Heart right ventricle (tissue), 16 donors: ENCODE measurements around the gene ZSWIM5. TPM values are rescaled to one million over a fixed set of nuclear protein-coding genes. Genes with fewer than 3 reads are reported as not detected.

ENCODE experiments used
- ATAC-seq, 8 donors: fragments of 200-7000 bp; cut with Tn5 transposase; one replicate each; pipeline ENCODE4 v1.9.1; 2020; ENCODE audit warnings: mild to moderate bottlenecking in 8 of 8, moderate library complexity in 8 of 8, moderate number of reproducible peaks in 1 of 8
- DNase-seq, 2 donors: peaks; one replicate each; pipeline ENCODE4 v3.0.0-alpha.2; 2020
- H3K27ac ChIP-seq, 10 donors: fragments of 200-600 bp; sonication (generic) in 2 of 10; one replicate each; pipeline versions ENCODE4 v1.5.0 to v1.8.0; 2020 to 2022; ENCODE audit warnings: mild to moderate bottlenecking in 3 of 10
- H3K27me3 ChIP-seq, 7 donors: fragments of 200-600 bp; one replicate each; pipeline ENCODE4 v1.8.0; 2021 to 2022; ENCODE audit warnings: mild to moderate bottlenecking in 2 of 7
- H3K36me3 ChIP-seq, 9 donors: fragments of 200-600 bp; sonication (generic) in 1 of 9; one replicate each; pipeline versions ENCODE4 v1.5.0 to v1.8.0; 2020 to 2022; ENCODE audit warnings: mild to moderate bottlenecking in 2 of 9
- H3K4me1 ChIP-seq, 9 donors: fragments of 200-600 bp; sonication (generic) in 1 of 9; one replicate each; pipeline versions ENCODE4 v1.5.0 to v1.8.0; 2020 to 2022; ENCODE audit warnings: mild to moderate bottlenecking in 4 of 9
- H3K4me3 ChIP-seq, 10 donors: fragments of 200-600 bp; sonication (generic) in 2 of 10; one replicate each; pipeline versions ENCODE4 v1.5.0 to v1.8.0; 2020 to 2022; ENCODE audit warnings: mild to moderate bottlenecking in 7 of 10, moderate library complexity in 2 of 10
- H3K9me3 ChIP-seq, 11 donors: fragments of 200-600 bp in 10 of 11; sonication (generic) in 2 of 11; one replicate each; pipeline versions ENCODE4 v1.5.0 to v1.8.0; 2013 to 2022; ENCODE audit warnings: mild to moderate bottlenecking in 2 of 11, control low read depth in 1 of 11, moderate library complexity in 1 of 11
- WGBS, 2 donors: extraction: QIAGEN DNeasy Blood & Tissue Kit; methylation state at CpG; one replicate each; pipeline ENCODE4 v1.1.7; 2013; ENCODE audit warnings: inconsistent platforms in 1 of 2; 5-methylcytosine and 5-hydroxymethylcytosine counted together
- intact Hi-C, 10 donors: fragments of 100-400 bp; cut with DNase I; formaldehyde crosslinking; loops; one replicate each; pipeline versions ENCODE4 v1.11.1 to v1.14.2; 2022
- polyA plus RNA-seq, 2 donors: library from polyadenylated mRNA; stranded (reverse); fragments of 200-250 nt; gene quantifications; one replicate each; pipeline ENCODE4 v1.2.3, GENCODE V29; 2013
- total RNA-seq, 10 donors: library from RNA; stranded (reverse); fragmentation: NEBNext Ultra II Directional in 3 of 10; extraction: Animal tissue kit (Norgen Biotek cat#: 25700) in 3 of 10; gene quantifications; one replicate each; pipeline versions ENCODE4 v1.2.1 to v1.2.4, GENCODE V29; 2021 to 2023
- TF ChIP-seq, protein P1 (sequence below), 9 donors: fragments of 200-600 bp; sonication (generic) in 2 of 9; IDR thresholded peaks; one replicate each; pipeline versions ENCODE4 v1.5.0 to v1.8.0; 2021 to 2022; ENCODE audit warnings: antibody characterized with exemption in 9 of 9, mild to moderate bottlenecking in 5 of 9, moderate library complexity in 1 of 9
- donor health status: Arrhythmogenic right ventricular cardiomyopathy.
- donor health status: ischemic (EF 13 %, LVEDD 7.1; RV severe dilation, severe dysfunction).
- donor health status: healthy with polysubstance abuse.
- donor health status: DM: no; HTN: yes; CAD: no.
- donor health status: DM: no; HTN: no; CAD: no.
- donor health status: ischemic (EF 25% LVEDD 6.9; RV normal size, moderate dysfunction).
- donor health status: ischemic (EF 25% LVEDD 5.7; RV mildly dilated, moderate dysfunction).
- donor health status: healthy.
- donor health status: DM: yes; HTN: yes; CAD: no.
- donor health status: Ischemic cardiomyopathy.
- donor health status: ischemic (EF 35%, LVEDD 5.7; RV mildly dilated, moderate dysfunction).
- donor health status: nonischemic (EF 11% LVEDD 7.7; RV severe dilation, severe dysfunction).
- donor health status: DM: yes; HTN: yes; CAD: no.
- donor health status: PGD.
- donor health status: ischemic (EF 29% LVEDD 5.4; RV normal size, mild dysfunction).
- donor health status: nonischemic (EF 23%, LVEDD 6.1; RV moderate dilation, normal function).

ZSWIM5 gene
- total and polyA plus RNA-seq, 12 donors: 0.22 to 1.7 (median 0.77) TPM

DNA sequence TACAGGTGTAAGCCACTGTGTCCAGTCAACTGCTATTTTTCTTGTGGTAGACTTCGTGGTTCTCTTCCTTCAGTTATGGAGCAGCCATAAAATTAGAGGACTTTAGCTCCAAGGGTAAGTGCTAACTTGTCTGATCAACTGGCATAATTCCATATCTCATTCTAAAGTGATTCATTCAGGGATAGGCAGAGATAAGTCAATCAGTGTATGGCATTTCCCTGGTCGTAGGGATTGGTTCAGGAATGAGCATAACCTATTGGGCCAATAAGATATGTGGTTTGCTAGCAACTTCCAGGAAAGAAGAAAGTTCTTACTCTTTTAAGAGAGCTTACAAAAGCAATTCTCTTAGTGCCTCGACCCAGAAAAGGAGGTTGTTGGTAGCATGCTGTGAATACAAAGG is 4.7 kb upstream of the ZSWIM5 start:
- H3K4me1 ChIP-seq: peaks cover 0 to 10% (median 8%) of the 10 kb centered on the region in 9 donors
- TF ChIP-seq, protein P1, sequence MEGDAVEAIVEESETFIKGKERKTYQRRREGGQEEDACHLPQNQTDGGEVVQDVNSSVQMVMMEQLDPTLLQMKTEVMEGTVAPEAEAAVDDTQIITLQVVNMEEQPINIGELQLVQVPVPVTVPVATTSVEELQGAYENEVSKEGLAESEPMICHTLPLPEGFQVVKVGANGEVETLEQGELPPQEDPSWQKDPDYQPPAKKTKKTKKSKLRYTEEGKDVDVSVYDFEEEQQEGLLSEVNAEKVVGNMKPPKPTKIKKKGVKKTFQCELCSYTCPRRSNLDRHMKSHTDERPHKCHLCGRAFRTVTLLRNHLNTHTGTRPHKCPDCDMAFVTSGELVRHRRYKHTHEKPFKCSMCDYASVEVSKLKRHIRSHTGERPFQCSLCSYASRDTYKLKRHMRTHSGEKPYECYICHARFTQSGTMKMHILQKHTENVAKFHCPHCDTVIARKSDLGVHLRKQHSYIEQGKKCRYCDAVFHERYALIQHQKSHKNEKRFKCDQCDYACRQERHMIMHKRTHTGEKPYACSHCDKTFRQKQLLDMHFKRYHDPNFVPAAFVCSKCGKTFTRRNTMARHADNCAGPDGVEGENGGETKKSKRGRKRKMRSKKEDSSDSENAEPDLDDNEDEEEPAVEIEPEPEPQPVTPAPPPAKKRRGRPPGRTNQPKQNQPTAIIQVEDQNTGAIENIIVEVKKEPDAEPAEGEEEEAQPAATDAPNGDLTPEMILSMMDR (IDR thresholded peaks at IDR 0.05): no peak
- ATAC-seq (no peak), DNase-seq (no peak)
- H3K27ac ChIP-seq: no peak overlapping the region
- H3K36me3 ChIP-seq: no peaks in the 10 kb centered on the region
- peaks cover 0 to 40% (median 6%) of the 10 kb centered on the region in 7 donors for H3K27me3 ChIP-seq
- intact Hi-C loops: no loop called here
- no peak overlapping the region for H3K4me3 ChIP-seq
- 64 to 65% methylated on average over 3 of the region's 3 CpGs for whole genome bisulfite sequencing, 2 donors
- H3K9me3 ChIP-seq: no peaks in the 10 kb centered on the region

DNA sequence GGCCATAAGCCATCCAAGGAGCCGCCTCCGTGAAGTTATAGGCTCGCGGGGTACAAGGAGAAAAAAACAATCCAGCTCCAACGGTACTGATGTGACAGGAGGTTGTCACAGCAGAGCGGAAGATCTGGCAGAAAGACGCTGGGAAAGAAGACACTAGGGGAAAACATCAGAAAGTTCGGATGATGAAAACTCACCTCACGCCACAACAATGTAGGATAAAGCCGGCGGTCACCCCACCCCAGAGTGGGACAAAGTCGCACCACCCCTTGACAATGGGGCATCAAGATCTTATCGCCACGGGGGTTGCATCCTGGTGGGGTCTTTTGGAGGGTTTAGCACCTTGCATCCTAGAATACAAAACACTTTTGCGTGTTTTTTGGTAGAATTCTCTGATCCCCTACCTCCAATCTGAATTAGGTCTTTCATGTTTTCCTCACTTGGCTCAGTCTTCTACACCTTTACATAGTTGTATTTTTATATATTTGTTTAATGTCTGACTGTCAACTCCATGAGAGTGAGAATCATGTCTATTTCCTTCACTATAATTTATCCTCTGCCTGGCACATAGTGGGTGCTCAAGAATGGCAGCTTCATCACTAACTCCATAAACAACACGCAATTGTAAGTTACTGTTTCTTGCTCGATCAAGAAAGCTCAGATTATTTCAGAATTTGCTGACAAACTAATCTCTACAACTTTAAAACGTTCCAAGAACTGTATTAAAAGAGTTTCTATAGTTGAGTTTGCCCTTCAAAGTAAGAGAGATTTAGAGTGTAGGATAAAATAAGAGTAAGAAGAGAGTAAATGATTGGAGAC is 611 bp upstream of the ZSWIM5 start:
- no peak for DNase-seq

DNA sequence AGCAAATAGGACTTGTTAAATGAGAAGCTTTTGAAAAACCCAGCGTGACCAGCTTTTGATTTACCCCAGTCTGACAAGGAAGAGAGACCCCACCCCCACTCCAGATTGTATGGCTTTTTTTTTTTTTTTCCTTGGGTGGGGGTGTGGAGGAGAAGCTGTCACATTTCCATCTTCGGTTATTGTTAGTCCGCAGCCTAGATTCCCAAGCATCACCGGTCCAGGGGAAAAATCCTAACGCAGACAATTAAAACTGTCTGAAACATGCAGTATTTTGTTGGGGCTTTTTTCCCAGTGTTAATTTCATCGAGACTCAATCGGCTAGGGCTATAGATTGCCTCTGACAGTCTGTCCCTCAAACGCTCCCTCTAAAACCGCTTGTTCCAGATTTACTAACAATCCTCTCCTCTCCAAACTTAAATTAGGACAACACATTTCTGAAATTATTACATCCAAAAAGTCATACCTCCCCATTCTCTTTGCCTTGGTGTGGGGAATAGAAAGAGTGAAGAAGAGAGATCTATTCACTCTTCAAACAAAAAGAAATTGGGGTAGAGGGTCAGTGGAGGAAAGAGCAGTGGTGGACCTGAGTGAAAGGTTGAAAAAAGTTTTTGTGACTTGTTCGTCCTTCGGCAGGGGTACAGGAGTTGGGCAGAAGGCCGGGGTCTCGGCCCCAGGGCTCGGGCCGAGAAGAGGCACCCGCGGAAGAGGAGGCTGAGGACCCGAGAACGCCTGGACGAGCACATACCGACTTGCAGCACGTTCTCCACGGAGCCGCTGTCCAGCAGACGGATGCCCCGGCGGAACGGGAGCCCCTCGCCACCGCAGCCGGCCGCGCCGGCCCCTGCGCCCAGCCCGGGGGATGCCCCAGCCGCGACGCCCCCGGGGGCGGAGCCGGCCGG is 1.1 kb downstream of the ZSWIM5 start:
- Histone ChIP-seq H3K36me3 (no peaks in the 10 kb centered on the region), H3K4me3 (peak overlapping the region in 9 of 10 donors; percentile 68 to 95 (median 85)), H3K27me3 (peaks cover 0 to 73% (median 0%) of the 10 kb centered on the region in 7 donors), H3K9me3 (no peaks in the 10 kb centered on the region), H3K27ac (peak overlapping the region in 3 of 10 donors; percentile 33 to 87 (median 36)), H3K4me1 (peaks cover 0 to 27% (median 9%) of the 10 kb centered on the region in 9 donors)
- TF ChIP-seq, protein P1 (IDR thresholded peaks at IDR 0.05): no peak
- DNase-seq: peak; percentile 32 to 34
- 2 to 3% methylated on average over 43 of the region's 43 CpGs for WGBS, 2 donors
- intact Hi-C loops: no loop called here
- peak in 6 of 8 donors; percentile 19 to 65 (median 54) for ATAC-seq

More for the DNA sequence above, 611 bp upstream of the ZSWIM5 start:
- Histone ChIP-seq H3K4me3 (peak overlapping the region; percentile 68 to 95 (median 85)), H3K9me3 (no peaks in the 10 kb centered on the region), H3K36me3 (no peaks in the 10 kb centered on the region), H3K4me1 (peaks cover 0 to 27% (median 9%) of the 10 kb centered on the region in 9 donors), H3K27ac (peak overlapping the region in 9 of 10 donors; percentile 60 to 88 (median 81)), H3K27me3 (peaks cover 0 to 73% (median 5%) of the 10 kb centered on the region in 7 donors)
- WGBS, 2 donors: 11% methylated on average over 18 of the region's 18 CpGs
- intact Hi-C loops: no loop called here
- TF ChIP-seq, protein P1 (IDR thresholded peaks at IDR 0.05): no peak
- ATAC-seq: no peak

DNA sequence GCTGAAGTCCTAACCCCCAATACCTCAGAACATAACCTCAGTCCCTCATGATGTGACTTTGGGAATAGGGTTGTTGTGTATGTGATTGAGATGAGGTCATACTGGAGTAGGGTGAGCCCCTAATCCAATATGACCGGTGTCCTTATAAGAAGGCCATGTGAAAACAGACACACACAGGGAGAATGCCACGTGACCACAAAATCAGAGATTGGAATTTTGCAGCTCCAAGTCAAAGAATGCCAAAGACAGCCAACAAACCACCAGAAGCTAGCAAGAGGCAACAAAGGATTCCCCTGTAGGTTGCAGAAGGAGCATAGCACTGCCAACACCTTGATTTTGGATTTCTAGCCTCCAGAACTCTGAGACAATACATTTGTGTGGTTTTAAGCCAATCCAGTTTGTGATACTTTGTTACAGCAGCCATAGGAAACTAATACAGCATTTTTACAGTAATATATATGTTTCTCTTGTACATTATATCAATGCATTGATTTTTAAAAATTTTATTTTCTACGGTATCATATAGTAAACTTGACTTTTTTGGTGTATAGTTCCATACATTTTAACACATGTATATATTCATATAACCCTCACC is 5.4 kb downstream of the ZSWIM5 start:
- intact Hi-C loops: no loop called here
- Histone ChIP-seq H3K36me3 (no peaks in the 10 kb centered on the region), H3K9me3 (peaks cover 0 to 21% (median 3%) of the 10 kb centered on the region in 11 donors), H3K4me3 (no peak overlapping the region), H3K27ac (no peak overlapping the region), H3K4me1 (peaks cover 0 to 17% (median 0%) of the 10 kb centered on the region in 9 donors), H3K27me3 (peaks cover 0 to 35% (median 0%) of the 10 kb centered on the region in 7 donors)
- 75 to 81% methylated on average over 3 of the region's 3 CpGs for WGBS, 2 donors
- TF ChIP-seq, protein P1 (IDR thresholded peaks at IDR 0.05): no peak
- DNase-seq (no peak), ATAC-seq (no peak)
